ENCODE results near the gene DNAJC15. TPM values are rescaled to one million over a fixed set of nuclear protein-coding genes. Genes with fewer than 3 reads are reported as not detected.

Gene DNAJC15
- total and polyA plus RNA-seq, 2 of the 4 experiments (the other 2 are of a cell fraction): 7.0 to 22.0 TPM

GRCh38 chr13:43042410-43042921 lies 19.1 kb downstream of the DNAJC15 start:
- Histone ChIP-seq H3K4me2 (ENCODE audit: low read depth, low read length) (no peak overlapping the region), H3K27ac (ENCODE audit: insufficient read depth, low read length) (no peak overlapping the region), H3K23ac (ENCODE audit: low read depth, low read length) (peak overlapping the region; percentile 45; the same call in 1 of the 2 replicates), H3K36me3 (ENCODE audit: control insufficient read depth, insufficient read depth, low read length) (peaks cover 4% of the 10 kb centered on the region; the same call in 1 of the 2 replicates), H3K9ac (ENCODE audit: low read depth, low read length) (no peak overlapping the region), H3K56ac (ENCODE audit: extremely low read depth, insufficient read depth, low read length) (no peak overlapping the region), H3K79me1 (ENCODE audit: low read depth in 1 of 2, low read length in 2 of 2) (peaks cover 36 to 52% of the 10 kb centered on the region in 2 experiments), H3K9me3 (ENCODE audit: control insufficient read depth, insufficient read depth, low read length) (no peaks in the 10 kb centered on the region), H3K27me3 (ENCODE audit: control insufficient read depth, insufficient read depth, low read length) (no peaks in the 10 kb centered on the region), H3K4me1 (ENCODE audit: control insufficient read depth, insufficient read depth, low read length) (peaks cover 4% of the 10 kb centered on the region; the same call in 1 of the 2 replicates), H2BK20ac (ENCODE audit: low read depth, low read length) (no peak overlapping the region), H2BK120ac (ENCODE audit: low read depth, low read length) (no peak overlapping the region), H3K4ac (ENCODE audit: low read depth, low read length) (no peak overlapping the region), H2BK5ac (ENCODE audit: low read depth, low read length, poor library complexity, severe bottlenecking) (no peak overlapping the region), H4K20me1 (ENCODE audit: insufficient read depth, low read length) (peaks cover 5% of the 10 kb centered on the region; the same call in 1 of the 2 replicates), H2AK5ac (ENCODE audit: low read depth, low read length) (no peak overlapping the region), H3K18ac (ENCODE audit: low read depth, low read length) (no peak overlapping the region), H2AK9ac (replicated peaks; ENCODE audit: low read depth, low read length, poor library complexity) (no peak overlapping the region), H4K91ac (ENCODE audit: insufficient read depth, low read depth, low read length) (no peak overlapping the region), H4K5ac (ENCODE audit: low read depth, low read length) (no peak overlapping the region), H2AFZ (replicated peaks; ENCODE audit: low read length, poor library complexity) (no peak overlapping the region), H4K8ac (ENCODE audit: low read depth in 2 of 2, low read length in 2 of 2) (no peak overlapping the region), H2BK15ac (ENCODE audit: low read depth, low read length) (no peak overlapping the region), H3K14ac (replicated peaks; ENCODE audit: low read depth, low read length) (0 out of 2 replicates have a peak overlapping the region, but pooled peaks have one; percentile 58), H3K4me3 (ENCODE audit: insufficient read depth, low read depth, low read length) (no peak overlapping the region), H3K9me1 (ENCODE audit: insufficient read depth, low read length) (peaks cover 4% of the 10 kb centered on the region; the same call in 1 of the 2 replicates)
- dilution Hi-C loops (cut with HindIII; ENCODE audit: low sequenced_read_pairs, unreplicated experiment): no loop called here
- ChIA-PET POLR2A (ENCODE audit: unreplicated experiment) (no interaction called here), CTCF (no interaction called here)
- intact Hi-C loops (cut with micrococcal nuclease): no loop called here
- ATAC-seq (ENCODE audit: low read depth): no peak
- in situ Hi-C loops (cut with MboI; ENCODE audit: low sequenced_read_pairs): no loop called here
- no peak for DNase-seq
- TF ChIP-seq BHLHE40 (IDR thresholded peaks at IDR 0.05; ENCODE audit: low read depth, low read length) (no peak), NFE2L2 (IDR thresholded peaks at IDR 0.05; ENCODE audit: low read depth, low read length) (no peak), POLR2A (IDR thresholded peaks at IDR 0.05; ENCODE audit: low read depth, low read length) (no peak), MAZ (IDR thresholded peaks at IDR 0.05; ENCODE audit: borderline replicate concordance, low read depth, low read length) (no peak)
- no TSS peak for BruUV-seq (replicated peaks)
